H1 (cell line): ENCODE results near the gene RMP24.
"Not testable (repeated sequence)": the region's sequence is repeated elsewhere in the genome, so short reads cannot be mapped to it uniquely, and the experiment has no call there.

Experiments
- CTCF ChIA-PET: fragments of 300-600 bp; sonication (Branson Sonifier 250); formaldehyde crosslinking; loops from one replicate; lab custom pipeline; 2021; ENCODE audit not compliant: partially characterized antibody; lab: Charles Lee
- POLR2A ChIA-PET: fragments of 300-600 bp; sonication (Branson Sonifier 250); formaldehyde crosslinking; loops from one replicate; lab custom pipeline; 2021; ENCODE audit warnings: inconsistent platforms; ENCODE audit not compliant: partially characterized antibody; lab: Charles Lee
- DNase-seq, 2 experiments: peaks; one replicate each; pipeline versions ENCODE4 v3.0.0 to v3.0.0-alpha.2; 2010 to 2022; ENCODE audit warnings: low spot score in 2 of 2, low read depth in 1 of 2, mixed read lengths in 1 of 2
- FAIRE-seq: peaks from 2 replicates; lab custom pipeline; 2011; peaks lifted over from hg19 to GRCh38; lab: Jason Lieb, UNC
- H2AFZ ChIP-seq: 2 replicates; pipeline ENCODE4 v1.8.1; 2012; ENCODE audit warnings: low read length, inconsistent platforms
- H2AK5ac ChIP-seq: 2 replicates; pipeline ENCODE4 v1.6.1; 2013; ENCODE audit warnings: low read depth, low read length
- H2BK120ac ChIP-seq: replicated peaks from 2 replicates; pipeline ENCODE3; 2013; ENCODE audit warnings: low read depth, low read length, inconsistent platforms
- H2BK12ac ChIP-seq: 2 replicates; pipeline ENCODE4 v1.6.1; 2013; ENCODE audit warnings: low read depth, low read length
- H2BK15ac ChIP-seq: 2 replicates; pipeline ENCODE4 v1.6.1; 2013; ENCODE audit warnings: low read length
- H2BK20ac ChIP-seq: 2 replicates; pipeline ENCODE4 v1.6.1; 2013; ENCODE audit warnings: low read length
- H2BK5ac ChIP-seq: 2 replicates; pipeline ENCODE4 v1.6.1; 2013; ENCODE audit warnings: low read depth, low read length
- H3K14ac ChIP-seq: 2 replicates; pipeline ENCODE4 v1.6.1; 2013; ENCODE audit warnings: inconsistent platforms; ENCODE audit not compliant: insufficient read length
- H3K18ac ChIP-seq: 2 replicates; pipeline ENCODE4 v1.6.1; 2013; ENCODE audit warnings: low read length; ENCODE audit errors: extremely low read depth
- H3K23ac ChIP-seq: 2 replicates; pipeline ENCODE4 v1.6.1; 2013; ENCODE audit warnings: inconsistent platforms; ENCODE audit not compliant: insufficient read length
- H3K23me2 ChIP-seq: 2 replicates; pipeline ENCODE4 v1.6.1; 2013; ENCODE audit warnings: low read depth, low read length
- H3K27ac ChIP-seq: 2 replicates; pipeline ENCODE4 v1.6.1; 2011; ENCODE audit warnings: low read depth, low read length, inconsistent platforms
- H3K27me3 ChIP-seq, 4 experiments: replicated peaks in 1 of 4; 1 replicate in 1 of 4; 2 replicates in 3 of 4; pipeline versions ENCODE4 v1.6.1 to v1.8.1; 2011 to 2013; ENCODE audit warnings: low read length in 3 of 4, mild to moderate bottlenecking in 3 of 4, inconsistent platforms in 2 of 4, mixed read lengths in 2 of 4, moderate library complexity in 1 of 4; ENCODE audit not compliant: control insufficient read depth in 3 of 4, insufficient read depth in 3 of 4; ENCODE audit errors: extremely low read depth in 1 of 4
- H3K36me3 ChIP-seq, 4 experiments: 2 replicates each; pipeline versions ENCODE4 v1.6.1 to v1.8.1; 2011 to 2013; ENCODE audit warnings: mild to moderate bottlenecking in 4 of 4, low read length in 3 of 4, moderate library complexity in 2 of 4, control low read depth in 1 of 4, inconsistent platforms in 1 of 4; ENCODE audit not compliant: insufficient read depth in 4 of 4, control insufficient read depth in 2 of 4
- H3K4ac ChIP-seq: replicated peaks from 2 replicates; pipeline ENCODE3; 2013; ENCODE audit warnings: low read length, low read depth, mixed read lengths, inconsistent platforms; ENCODE audit not compliant: insufficient read length
- H3K4me1 ChIP-seq, 4 experiments: replicated peaks in 1 of 4; 1 replicate in 1 of 4; 2 replicates in 3 of 4; pipeline versions ENCODE4 v1.6.1 to v1.8.1; 2011 to 2013; ENCODE audit warnings: low read length in 3 of 4, inconsistent platforms in 2 of 4, mixed read lengths in 1 of 4; ENCODE audit not compliant: insufficient read depth in 4 of 4, control insufficient read depth in 3 of 4
- H3K4me2 ChIP-seq, 2 experiments: 2 replicates each; pipeline versions ENCODE4 v1.6.1 to v1.8.1; 2011 to 2013; ENCODE audit warnings: low read depth in 2 of 2, low read length in 2 of 2, control low read depth in 1 of 2, inconsistent platforms in 1 of 2, mild to moderate bottlenecking in 1 of 2; ENCODE audit not compliant: insufficient read depth in 1 of 2
- H3K4me3 ChIP-seq, 4 experiments: fragments of 200-600, 300-600 bp in 1 of 4; sonication (generic), shearing (Covaris generic), sonication (Bioruptor Twin) in 1 of 4; 2 replicates each; pipeline versions ENCODE4 v1.5.1 to v1.8.1; 2011 to 2016; ENCODE audit warnings: low read length in 4 of 4, low read depth in 3 of 4, control low read depth in 2 of 4, inconsistent platforms in 2 of 4, mild to moderate bottlenecking in 2 of 4, mixed read lengths in 1 of 4, moderate library complexity in 1 of 4; ENCODE audit not compliant: insufficient read depth in 2 of 4; ENCODE audit errors: extremely low read depth in 1 of 4
- H3K56ac ChIP-seq: replicated peaks from 2 replicates; pipeline ENCODE3; 2013; ENCODE audit warnings: low read depth, mild to moderate bottlenecking, mixed read lengths, low read length, inconsistent platforms; ENCODE audit not compliant: insufficient read length
- H3K79me1 ChIP-seq: 2 replicates; pipeline ENCODE4 v1.6.1; 2013; ENCODE audit warnings: low read depth, low read length, control low read depth
- H3K79me2 ChIP-seq, 2 experiments: 2 replicates each; pipeline versions ENCODE4 v1.6.1 to v1.8.1; 2012 to 2013; ENCODE audit warnings: low read length in 2 of 2, mild to moderate bottlenecking in 2 of 2, inconsistent platforms in 1 of 2; ENCODE audit not compliant: insufficient read depth in 2 of 2, control insufficient read depth in 1 of 2
- H3K9ac ChIP-seq, 4 experiments: replicated peaks in 1 of 4; 1 replicate in 1 of 4; 2 replicates in 3 of 4; pipeline versions ENCODE4 v1.6.1 to v1.8.1; 2011 to 2013; ENCODE audit warnings: low read depth in 3 of 4, low read length in 3 of 4, control low read depth in 2 of 4, mild to moderate bottlenecking in 2 of 4, moderate library complexity in 2 of 4, inconsistent platforms in 1 of 4; ENCODE audit errors: extremely low read depth in 1 of 4
- H3K9me3 ChIP-seq, 2 experiments: 2 replicates each; pipeline versions ENCODE4 v1.6.1 to v1.8.1; 2012 to 2013; ENCODE audit warnings: mild to moderate bottlenecking in 2 of 2, moderate library complexity in 2 of 2, control low read depth in 1 of 2, inconsistent platforms in 1 of 2, low read depth in 1 of 2, low read length in 1 of 2, mixed read lengths in 1 of 2; ENCODE audit not compliant: insufficient read depth in 2 of 2
- H4K20me1 ChIP-seq, 2 experiments: replicated peaks in 1 of 2; 2 replicates each; pipeline versions ENCODE3 to v1.8.1; 2011 to 2013; ENCODE audit warnings: inconsistent platforms in 2 of 2, low read length in 2 of 2, mild to moderate bottlenecking in 1 of 2; ENCODE audit not compliant: insufficient read depth in 2 of 2, control insufficient read depth in 1 of 2
- H4K5ac ChIP-seq: 2 replicates; pipeline ENCODE4 v1.6.1; 2013; ENCODE audit warnings: low read length, low read depth, mixed read lengths, inconsistent platforms; ENCODE audit not compliant: insufficient read length
- H4K8ac ChIP-seq: 2 replicates; pipeline ENCODE4 v1.8.0; 2013; ENCODE audit warnings: mild to moderate bottlenecking, moderate library complexity, low read length, inconsistent platforms; ENCODE audit not compliant: insufficient read depth; ENCODE audit errors: extremely low read depth
- H4K91ac ChIP-seq: replicated peaks from 2 replicates; pipeline ENCODE3; 2013; ENCODE audit warnings: low read length, mixed read lengths, inconsistent platforms; ENCODE audit not compliant: insufficient read length
- WGBS, 2 experiments: shearing (Covaris generic) in 1 of 2; methylation state at CpG; one replicate each; pipeline versions ENCODE4 v1.1.6 to v1.1.7; 2013 to 2015; ENCODE audit warnings: low lambda C conversion rate in 2 of 2, mixed read lengths in 2 of 2, inconsistent platforms in 1 of 2, low coverage in 1 of 2, missing lambda C conversion rate in 1 of 2; ENCODE audit not compliant: insufficient replicate concordance in 2 of 2, insufficient coverage in 1 of 2, insufficient read length in 1 of 2; ENCODE audit errors: extremely low coverage in 1 of 2, missing lambda C conversion rate in 1 of 2; 5-methylcytosine and 5-hydroxymethylcytosine counted together

The RMP24 gene

GRCh38 chr18:36024241-36024640 is 51.8 kb downstream of the RMP24 start:
- H2BK12ac ChIP-seq, H3K56ac ChIP-seq, H3K9ac ChIP-seq, H2AK5ac ChIP-seq, H2BK5ac ChIP-seq, H3K4me3 ChIP-seq, H2BK15ac ChIP-seq, H3K9me3 ChIP-seq, H3K27ac ChIP-seq, H3K4me2 ChIP-seq, H2BK20ac ChIP-seq, CTCF ChIA-PET, POLR2A ChIA-PET, H3K4me1 ChIP-seq, H4K5ac ChIP-seq, H3K18ac ChIP-seq, FAIRE-seq, H3K79me2 ChIP-seq, H3K23me2 ChIP-seq, H2AFZ ChIP-seq, H3K27me3 ChIP-seq, H3K79me1 ChIP-seq, DNase-seq, H4K8ac ChIP-seq, H4K91ac ChIP-seq, H4K20me1 ChIP-seq, H3K4ac ChIP-seq, H2BK120ac ChIP-seq, H3K14ac ChIP-seq, H3K23ac ChIP-seq: not testable (repeated sequence)
- 93% methylated on average over 3 of the region's 3 CpGs; no CpG with 5 or more reads in 1 of the 2 experiments for WGBS, 2 experiments
- peaks cover 5 to 47% (median 19%) of the 10 kb centered on the region in 4 experiments; a peak in 7 of 8 replicates for H3K36me3 ChIP-seq
